ENCODE data around the gene KCNG3. TPM values are rescaled to one million over a fixed set of nuclear protein-coding genes. Genes with fewer than 3 reads are reported as not detected.

KCNG3 gene
- polyA plus RNA-seq, 3 donors, result 0.65 to 0.92 (median 0.80) TPM

Other genes starting within 250 kb of the KCNG3 start
- gene COX7A2L, start 132.8 kb downstream of the KCNG3 start, polyA plus RNA-seq (ENCODE audit: insufficient read length in 3 of 3), result 100 to 1,000 TPM; 188 to 223 (median 190) TPM
- gene MTA3, start 74.7 kb upstream of the KCNG3 start, polyA plus RNA-seq (ENCODE audit: insufficient read length in 3 of 3), result 10 to 100 TPM; 69.0 to 78.7 (median 75.3) TPM